Loucy (cell line): ENCODE results near the gene COMMD7.

Experiments used
- CTCF ChIP-seq: fragments of 200-600 bp; sonication (generic); conservative IDR thresholded peaks from 2 replicates; pipeline ENCODE4 v1.5.1; 2014; ENCODE audit warnings: mild to moderate bottlenecking, antibody characterized with exemption, low read length
- EZH2phosphoT487 ChIP-seq: fragments of 200-600 bp; IDR thresholded peaks from 2 replicates; pipeline ENCODE4 v1.6.1; 2018; ENCODE audit warnings: antibody characterized with exemption, mild to moderate bottlenecking, moderate library complexity, borderline replicate concordance

GRCh38 chr20:32664678-32665159 is 78.5 kb downstream of the COMMD7 start:
- TF ChIP-seq CTCF = no peak
- no peak for TF ChIP-seq EZH2phosphoT487
